Central memory CD4-positive, alpha-beta T cell (primary cell): Measurements from ENCODE around the gene NACC2.

Experiments
- DNase-seq: peaks from one replicate; pipeline ENCODE4 v3.0.0; 2022
- total RNA-seq, 3 experiments: gene quantifications; one replicate each; lab custom pipeline; 2026; lab: John Stamatoyannopoulos, UW

Gene NACC2
- 17.0 to 51.7 (median 25.2) reads per million in 3 experiments for total RNA-seq

GRCh38 chr9:136095070-136096058, at the start of gene NACC2:
NACC2 (minus strand) TSS chr9:136095289; CDS start chr9:136050521, 44,768 bp downstream.
- DNase-seq, result no peak

GRCh38 chr9:136144450-136144849, 49.4 kb upstream of the NACC2 start:
- DNase-seq, result no peak

GRCh38 chr9:136143215-136144001, 48.3 kb upstream of the NACC2 start:
- DNase-seq, result no peak

- no peak for DNase-seq
These were observed 47.7 kb upstream of the NACC2 start for GRCh38 chr9:136142859-136143214.

GRCh38 chr9:136142414-136142796, 47.3 kb upstream of the NACC2 start:
- no peak for DNase-seq

GRCh38 chr9:136141682-136142413, 46.8 kb upstream of the NACC2 start:
- no peak for DNase-seq

- no peak for DNase-seq
These were observed 45.9 kb upstream of the NACC2 start for GRCh38 chr9:136140966-136141365.

GRCh38 chr9:136140046-136140445, 45.0 kb upstream of the NACC2 start:
- DNase-seq, result no peak

GRCh38 chr9:136138566-136138965, 43.5 kb upstream of the NACC2 start:
- DNase-seq, result no peak

- no peak for DNase-seq
These were observed 42.5 kb upstream of the NACC2 start for GRCh38 chr9:136137321-136138265.

GRCh38 chr9:136136127-136136925, 41.2 kb upstream of the NACC2 start:
- DNase-seq, result no peak

- DNase-seq, result no peak
These were observed 40.4 kb upstream of the NACC2 start for GRCh38 chr9:136135326-136136126.

- no peak for DNase-seq
These were observed 38.9 kb upstream of the NACC2 start for GRCh38 chr9:136133959-136134484.

GRCh38 chr9:136133191-136133958, 38.3 kb upstream of the NACC2 start:
- DNase-seq, result no peak

GRCh38 chr9:136132512-136133050, 37.5 kb upstream of the NACC2 start:
- DNase-seq, result no peak

- no peak for DNase-seq
These were observed 36.8 kb upstream of the NACC2 start for GRCh38 chr9:136131629-136132511.

GRCh38 chr9:136129176-136129575, 34.1 kb upstream of the NACC2 start:
- DNase-seq, result no peak

GRCh38 chr9:136128436-136128835, 33.3 kb upstream of the NACC2 start:
- DNase-seq, result no peak
